Adrenal gland (tissue), 5 donors: ENCODE measurements around the gene ARG2.

ENCODE experiments used
- POLR2A ChIP-seq, 2 donors: fragments of 450-650 bp; IDR thresholded peaks; one replicate each; pipeline ENCODE4 v1.6.1; 2017; ENCODE audit warnings: antibody characterized with exemption in 2 of 2, mild to moderate bottlenecking in 2 of 2, moderate library complexity in 1 of 2
- TF ChIP-seq, protein P1 (sequence below), 6 experiments: fragments of 450-650 bp in 4 of 6; fragments of 200-600 bp in 2 of 6; sonication (generic) in 1 of 6; IDR thresholded peaks; 1 replicate in 5 of 6; 2 replicates in 1 of 6; pipeline versions ENCODE4 v1.5.1 to v1.8.0; 2016 to 2021; ENCODE audit warnings: antibody characterized with exemption in 6 of 6, mild to moderate bottlenecking in 2 of 6, moderate library complexity in 1 of 6
- donor health status: DM: no; HTN: no; CAD: no.

DNA sequence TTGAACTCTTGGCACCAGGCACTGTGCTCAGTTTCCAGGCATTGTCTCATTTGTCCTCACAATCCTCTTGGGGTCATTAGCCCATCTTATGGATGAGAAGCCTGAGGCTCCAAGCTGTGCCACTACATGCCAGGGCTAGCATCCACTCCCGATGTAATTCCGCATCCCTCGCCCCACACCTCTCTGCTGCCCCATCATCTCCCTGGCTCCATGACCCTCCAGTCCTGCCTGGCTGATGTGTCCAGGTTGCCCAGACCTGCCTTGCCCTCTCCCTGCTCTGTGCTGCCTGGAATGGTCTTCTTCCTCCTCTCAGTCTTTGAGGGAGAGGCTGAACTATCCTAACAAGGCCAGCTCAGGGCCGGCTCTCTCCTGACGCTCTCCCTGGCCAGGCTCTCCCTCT is 47.1 kb upstream of the ARG2 start:
- TF ChIP-seq, protein P1, sequence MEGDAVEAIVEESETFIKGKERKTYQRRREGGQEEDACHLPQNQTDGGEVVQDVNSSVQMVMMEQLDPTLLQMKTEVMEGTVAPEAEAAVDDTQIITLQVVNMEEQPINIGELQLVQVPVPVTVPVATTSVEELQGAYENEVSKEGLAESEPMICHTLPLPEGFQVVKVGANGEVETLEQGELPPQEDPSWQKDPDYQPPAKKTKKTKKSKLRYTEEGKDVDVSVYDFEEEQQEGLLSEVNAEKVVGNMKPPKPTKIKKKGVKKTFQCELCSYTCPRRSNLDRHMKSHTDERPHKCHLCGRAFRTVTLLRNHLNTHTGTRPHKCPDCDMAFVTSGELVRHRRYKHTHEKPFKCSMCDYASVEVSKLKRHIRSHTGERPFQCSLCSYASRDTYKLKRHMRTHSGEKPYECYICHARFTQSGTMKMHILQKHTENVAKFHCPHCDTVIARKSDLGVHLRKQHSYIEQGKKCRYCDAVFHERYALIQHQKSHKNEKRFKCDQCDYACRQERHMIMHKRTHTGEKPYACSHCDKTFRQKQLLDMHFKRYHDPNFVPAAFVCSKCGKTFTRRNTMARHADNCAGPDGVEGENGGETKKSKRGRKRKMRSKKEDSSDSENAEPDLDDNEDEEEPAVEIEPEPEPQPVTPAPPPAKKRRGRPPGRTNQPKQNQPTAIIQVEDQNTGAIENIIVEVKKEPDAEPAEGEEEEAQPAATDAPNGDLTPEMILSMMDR (IDR thresholded peaks at IDR 0.05): no peak
- TF ChIP-seq POLR2A (IDR thresholded peaks at IDR 0.05): no peak
